GM21515 (cell line): ENCODE data around the gene RIF1.
"Not testable (repeated sequence)": the region's sequence is repeated elsewhere in the genome, so short reads cannot be mapped to it uniquely, and the experiment has no call there.

Experiments used
- ATAC-seq: cut with Tn5 transposase; IDR thresholded peaks from one replicate; pipeline ENCODE4 v1.9.1; 2021; ENCODE audit not compliant: unreplicated experiment

RIF1 gene

DNA sequence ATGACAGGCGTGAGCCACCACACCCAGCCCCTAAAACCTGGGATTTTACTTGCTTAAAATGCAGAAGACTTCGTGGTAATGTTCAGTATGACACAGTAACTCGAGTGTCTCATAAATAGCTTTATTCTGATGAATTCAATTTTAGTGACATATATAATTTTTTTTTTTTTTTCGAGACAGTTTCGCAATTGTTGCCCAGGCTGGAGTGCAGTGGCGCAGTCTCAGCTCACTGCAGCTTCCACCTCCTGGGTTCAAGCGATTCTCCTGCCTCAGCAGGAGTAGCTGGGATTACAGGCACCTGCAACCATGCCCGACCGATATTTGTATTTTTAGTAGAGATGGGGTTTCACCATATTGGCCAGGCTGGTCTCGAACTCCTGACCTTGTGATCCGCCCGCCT, 12.0 kb downstream of the RIF1 start:
- not testable (repeated sequence) for ATAC-seq

DNA sequence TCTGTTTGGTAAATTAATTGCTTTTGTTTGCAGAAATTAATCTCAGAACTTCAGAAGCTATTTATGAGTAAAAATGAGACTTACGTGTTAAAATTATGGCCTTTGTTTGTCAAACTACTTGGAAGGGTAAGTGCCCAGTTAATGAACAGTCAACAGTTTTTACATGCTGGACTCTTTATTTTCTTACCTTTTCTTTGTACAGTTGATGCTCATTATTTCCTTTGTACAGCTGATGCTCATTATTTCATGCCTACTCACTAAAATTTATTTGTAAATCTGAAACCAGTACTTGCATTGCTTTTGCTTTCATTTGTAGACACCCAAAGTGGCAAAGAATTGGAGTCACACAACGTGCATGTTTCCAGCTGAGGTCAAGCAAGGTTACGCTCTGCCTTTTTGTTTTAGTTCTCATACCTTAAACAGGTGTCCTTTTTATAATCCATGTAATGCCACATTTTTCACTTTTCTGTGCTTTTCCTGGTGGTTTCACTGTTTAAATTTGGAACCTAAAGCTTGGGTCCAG, 13.3 kb downstream of the RIF1 start:
- peak; percentile 76 for ATAC-seq

DNA sequence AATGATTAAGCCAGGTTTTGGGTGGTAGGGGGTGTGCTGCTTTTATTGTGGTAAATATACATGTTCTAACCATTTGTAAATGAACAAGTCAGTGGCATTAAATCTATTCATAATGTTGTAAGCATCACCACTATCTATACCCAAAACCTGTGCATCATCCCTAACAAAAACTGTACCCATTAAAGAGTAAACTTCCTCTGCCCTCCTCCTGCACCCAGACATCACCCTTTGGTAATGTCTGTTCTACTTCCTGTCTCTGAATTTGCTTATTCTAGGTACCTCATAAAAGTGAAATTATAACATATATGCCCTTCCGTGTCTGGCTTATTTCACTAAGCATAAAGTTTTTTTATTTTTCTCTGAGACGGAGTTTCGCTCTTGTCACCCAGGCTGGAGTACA, 14.1 kb downstream of the RIF1 start:
- ATAC-seq, result no peak

DNA sequence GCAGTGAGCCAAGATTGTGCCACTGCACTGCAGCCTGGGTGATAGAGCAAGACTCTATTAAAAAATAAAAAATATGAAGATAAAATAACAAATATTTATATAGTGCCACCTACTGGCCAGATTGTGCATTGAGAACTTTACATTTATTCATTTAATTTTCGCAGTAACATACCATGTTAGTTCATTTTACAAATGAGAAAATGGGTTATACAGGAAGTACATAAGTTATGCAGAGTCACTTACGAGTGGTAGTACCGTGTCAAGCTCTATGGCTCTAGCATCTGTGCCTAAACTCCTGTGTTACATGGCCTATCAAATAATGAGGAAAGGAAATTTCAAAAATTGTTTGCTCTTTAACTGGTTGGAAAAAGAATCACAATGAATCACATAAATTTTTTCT, 27.9 kb downstream of the RIF1 start:
- ATAC-seq, result no peak

DNA sequence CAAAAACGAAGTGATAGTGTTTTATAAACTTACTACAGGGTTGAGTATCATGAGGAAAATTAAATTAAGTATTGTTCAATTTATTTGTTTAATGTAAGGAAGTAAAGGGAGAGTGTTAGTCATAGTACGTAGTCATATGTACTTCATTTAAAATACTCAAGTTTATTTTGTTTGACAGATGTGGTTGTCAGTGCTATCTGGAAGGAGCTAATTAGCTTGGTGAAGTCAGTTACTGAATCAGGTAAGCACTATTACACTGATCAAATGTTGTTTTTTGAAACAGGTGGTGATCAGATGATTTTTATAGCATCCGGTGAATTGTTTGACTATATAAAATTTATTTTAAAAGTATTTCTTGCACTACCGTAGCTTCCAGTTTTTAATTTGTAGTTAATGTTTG, 28.8 kb downstream of the RIF1 start:
- no peak for ATAC-seq

DNA sequence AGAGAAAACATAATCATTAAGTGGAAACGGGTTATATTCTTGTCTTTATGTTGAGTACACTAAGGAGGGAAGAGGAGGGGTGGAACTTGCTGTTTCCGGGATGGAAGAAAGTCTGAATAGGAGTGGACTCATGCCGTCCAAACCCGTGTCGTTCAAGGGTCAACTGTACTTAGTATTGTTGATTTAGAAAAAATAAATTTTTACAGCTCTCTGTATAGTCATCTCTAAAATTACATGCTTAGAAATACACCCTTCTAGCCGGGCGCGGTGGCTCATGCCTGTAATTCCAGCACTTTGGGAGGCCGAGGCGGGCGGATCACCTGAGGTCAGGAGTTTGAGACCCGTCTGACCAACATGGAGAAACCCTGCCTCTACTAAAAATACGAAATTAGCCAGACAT, 29.4 kb downstream of the RIF1 start:
- no peak for ATAC-seq

DNA sequence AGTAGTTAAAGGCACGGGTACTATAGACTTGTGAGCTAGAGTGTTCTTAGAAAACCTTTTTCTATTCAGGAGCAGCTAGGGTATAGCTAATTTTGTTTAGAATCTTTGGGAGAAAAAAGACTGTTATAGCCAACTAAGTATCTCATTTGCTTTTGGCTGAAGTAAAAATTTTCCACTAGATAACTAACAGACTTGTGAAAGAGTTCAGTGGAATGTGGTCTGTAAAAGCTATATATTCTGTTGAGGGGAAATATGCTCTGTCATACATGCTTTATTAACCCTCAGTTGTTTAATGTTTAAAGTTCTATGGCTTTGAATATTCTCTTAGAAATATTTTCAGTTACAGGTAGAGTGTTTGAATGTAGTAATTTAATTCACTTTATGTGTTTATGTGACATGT, 49.7 kb downstream of the RIF1 start:
- no peak for ATAC-seq

DNA sequence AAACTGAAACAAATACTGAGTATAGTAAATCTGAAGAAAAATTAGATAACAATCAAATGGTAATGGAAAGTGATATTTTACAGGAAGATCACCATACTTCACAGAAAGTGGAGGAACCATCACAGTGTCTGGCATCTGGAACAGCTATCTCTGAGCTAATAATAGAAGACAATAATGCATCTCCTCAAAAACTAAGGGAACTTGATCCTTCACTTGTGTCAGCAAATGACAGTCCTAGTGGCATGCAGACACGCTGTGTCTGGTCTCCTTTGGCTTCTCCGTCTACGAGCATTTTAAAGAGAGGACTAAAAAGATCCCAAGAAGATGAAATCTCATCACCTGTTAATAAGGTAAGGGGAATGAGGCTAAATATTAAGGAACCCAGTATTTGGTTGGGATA, 56.1 kb downstream of the RIF1 start:
- no peak for ATAC-seq

DNA sequence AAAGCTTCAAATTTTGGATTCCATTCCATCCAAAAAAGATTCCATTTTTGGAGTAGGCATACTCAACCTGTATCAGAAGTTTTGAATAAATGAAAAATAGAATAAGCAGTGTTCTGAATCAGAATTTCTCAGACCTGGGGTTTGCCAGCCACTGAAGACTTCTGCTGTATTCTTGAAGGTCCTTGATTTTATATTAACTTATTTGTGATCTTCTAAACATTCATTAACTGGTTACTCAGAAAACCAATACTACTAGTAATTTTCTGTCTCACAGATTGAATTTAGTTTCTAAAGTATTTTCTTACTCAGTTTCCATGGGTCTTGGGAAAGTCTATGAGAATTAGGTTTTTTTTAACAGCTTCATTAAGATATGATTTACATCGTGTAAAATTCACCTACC, 60.9 kb downstream of the RIF1 start:
- no peak for ATAC-seq

DNA sequence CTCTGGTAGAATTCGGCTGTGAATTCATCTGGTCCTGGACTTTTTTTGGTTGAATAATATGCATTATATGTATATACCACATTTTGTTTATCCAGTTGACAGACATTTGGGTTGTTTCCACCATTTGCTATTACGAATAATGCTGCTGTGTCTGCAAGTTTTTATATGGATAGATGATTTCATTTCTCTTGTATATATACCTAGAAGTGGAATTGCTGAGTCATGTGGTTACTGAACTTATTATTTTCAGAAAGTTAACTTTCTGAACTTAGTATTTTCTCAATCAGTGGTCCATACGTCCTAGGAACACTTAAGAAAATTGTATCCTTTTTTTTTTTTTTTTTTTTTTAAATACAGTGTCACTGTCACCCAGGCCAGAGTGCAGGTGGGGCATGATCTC, 63.3 kb downstream of the RIF1 start:
- ATAC-seq, result no peak

DNA sequence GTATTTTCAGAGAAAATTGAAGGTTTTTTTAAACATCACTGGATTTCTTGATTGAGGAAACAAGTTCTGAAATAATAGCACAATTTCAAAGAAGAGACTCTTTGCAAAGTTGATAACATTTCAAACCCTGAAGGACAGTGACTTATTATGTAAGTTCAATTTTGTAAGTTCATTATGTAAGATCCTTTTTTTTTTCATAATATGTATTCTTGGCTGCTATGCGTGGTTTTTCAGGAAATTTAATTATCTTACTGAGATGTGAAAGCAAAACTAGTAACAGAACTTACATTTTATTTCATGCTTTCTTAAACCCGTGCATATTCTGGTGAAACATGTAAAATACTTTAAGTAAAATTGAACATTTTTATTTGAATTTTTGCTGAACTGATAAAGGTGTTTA, 65.4 kb downstream of the RIF1 start:
- ATAC-seq, result no peak

DNA sequence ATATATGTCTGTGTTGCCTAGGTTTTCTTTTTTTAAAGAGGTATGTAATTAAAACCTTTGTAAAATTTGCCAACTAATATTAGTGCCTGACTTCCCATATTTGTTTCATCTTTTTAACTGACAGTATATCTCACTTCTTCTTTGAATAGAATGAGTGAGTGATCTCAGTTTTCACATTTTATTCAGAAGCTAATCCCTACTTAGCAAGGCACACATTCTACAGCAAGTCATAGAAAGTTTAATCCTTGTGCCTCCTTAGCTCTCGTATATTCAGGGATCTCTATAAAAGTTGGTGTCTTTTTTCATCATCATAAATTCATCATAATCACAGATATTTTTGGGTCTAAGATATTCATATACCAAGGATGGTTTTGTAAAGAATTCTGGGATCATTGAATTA, 66.6 kb downstream of the RIF1 start:
- ATAC-seq, result no peak

DNA sequence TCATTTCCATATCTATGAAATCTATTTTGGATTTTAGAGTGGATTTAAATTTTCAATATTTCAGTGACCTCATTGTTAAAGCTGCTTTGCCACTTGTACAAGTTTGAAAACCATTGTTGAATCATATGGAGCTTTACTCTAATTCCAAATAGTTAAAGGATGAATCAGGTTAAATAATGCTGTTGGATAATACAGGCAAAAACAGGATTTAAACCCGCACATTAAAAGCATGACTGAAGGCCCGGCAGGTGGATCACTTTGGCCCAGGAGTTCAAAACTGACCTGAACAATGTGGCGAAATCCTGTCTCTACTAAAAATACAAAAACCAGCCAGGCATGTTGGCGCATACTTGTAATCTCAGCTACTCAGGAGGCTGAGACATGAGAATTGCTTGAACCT, 68.3 kb downstream of the RIF1 start:
- ATAC-seq, result no peak

DNA sequence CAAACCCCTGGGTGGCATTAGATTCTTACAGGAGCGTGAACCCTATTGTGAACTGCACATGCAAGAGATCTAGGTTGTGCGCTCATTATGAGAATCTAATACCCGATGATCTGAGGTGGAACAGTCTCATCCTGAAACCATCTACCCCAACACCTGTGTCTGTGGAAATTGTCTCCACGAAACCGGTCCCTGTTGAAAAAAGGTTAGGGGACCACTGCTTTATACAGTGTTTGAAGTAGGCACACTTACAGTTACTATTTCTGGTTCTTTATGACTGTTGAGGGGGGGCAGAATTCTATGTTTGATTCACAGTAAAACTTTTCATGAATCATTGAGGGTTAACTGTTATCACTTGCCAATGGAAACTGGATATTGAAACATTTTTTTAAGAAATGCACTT, 72.0 kb downstream of the RIF1 start:
- ATAC-seq, result no peak

DNA sequence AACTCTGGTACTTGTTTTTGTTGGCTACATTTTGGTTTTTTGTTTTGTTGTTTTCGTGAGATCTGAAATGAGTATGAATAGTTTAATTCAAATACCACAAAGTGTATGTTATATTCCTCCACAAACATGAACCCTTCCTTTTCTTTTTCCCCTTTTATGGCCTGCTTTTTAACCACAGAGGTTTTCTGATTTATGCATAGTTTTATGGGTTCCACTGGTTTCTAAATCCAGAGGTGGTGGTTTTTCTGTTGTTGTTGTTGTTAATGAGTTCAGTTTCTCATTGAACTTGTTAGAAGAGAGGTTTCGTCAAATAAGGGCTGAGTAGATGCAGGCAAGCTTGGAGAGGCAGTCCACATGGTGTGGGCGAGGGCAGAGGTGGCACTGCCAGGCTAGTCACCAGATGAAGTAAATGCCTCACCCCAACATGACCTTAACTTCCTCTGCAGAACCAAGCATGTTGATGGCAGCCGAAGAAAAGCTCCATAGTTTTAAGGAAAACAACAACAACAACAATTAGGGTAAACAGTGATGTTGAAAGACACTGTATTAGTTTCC, 72.5 kb downstream of the RIF1 start:
- ATAC-seq, result no peak

DNA sequence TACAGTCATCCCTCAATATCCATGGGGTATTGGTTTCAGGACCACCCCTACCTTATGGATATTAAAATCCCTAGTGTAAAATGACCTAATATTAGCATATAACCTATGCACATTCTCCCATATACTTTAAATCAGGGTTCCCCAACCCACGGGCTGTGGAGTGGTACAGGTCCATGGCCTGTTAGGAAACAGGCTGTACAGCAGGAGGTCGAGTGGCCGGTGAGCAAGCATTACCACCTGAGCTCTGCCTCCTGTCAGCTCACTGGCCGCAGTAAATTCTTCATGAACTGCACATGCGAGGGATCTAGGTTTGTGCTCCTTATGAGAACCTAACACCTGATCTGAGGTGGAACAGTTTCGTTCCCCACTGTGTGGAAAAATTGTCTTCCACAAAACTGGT, 73.8 kb downstream of the RIF1 start:
- ATAC-seq, result no peak

DNA sequence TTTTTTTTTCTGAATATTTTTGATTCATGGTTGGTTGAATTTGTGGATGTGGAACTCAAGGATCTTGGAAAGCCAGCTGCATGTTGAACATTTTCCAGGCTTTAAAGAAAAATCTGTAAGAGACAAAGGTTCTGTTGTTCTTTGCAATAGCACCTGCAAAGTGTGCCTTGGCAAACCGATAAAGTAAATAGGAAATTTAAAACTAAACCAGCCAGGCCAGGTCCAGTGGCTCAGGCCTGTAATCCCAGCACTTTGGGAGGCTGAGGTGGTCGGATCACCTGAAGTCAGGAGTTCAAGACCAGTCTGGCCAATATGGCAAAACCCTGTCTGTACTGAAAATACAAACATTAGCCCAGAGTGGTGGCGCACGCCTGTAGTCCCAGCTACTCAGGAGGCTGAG, 74.4 kb downstream of the RIF1 start:
- ATAC-seq, result no peak

DNA sequence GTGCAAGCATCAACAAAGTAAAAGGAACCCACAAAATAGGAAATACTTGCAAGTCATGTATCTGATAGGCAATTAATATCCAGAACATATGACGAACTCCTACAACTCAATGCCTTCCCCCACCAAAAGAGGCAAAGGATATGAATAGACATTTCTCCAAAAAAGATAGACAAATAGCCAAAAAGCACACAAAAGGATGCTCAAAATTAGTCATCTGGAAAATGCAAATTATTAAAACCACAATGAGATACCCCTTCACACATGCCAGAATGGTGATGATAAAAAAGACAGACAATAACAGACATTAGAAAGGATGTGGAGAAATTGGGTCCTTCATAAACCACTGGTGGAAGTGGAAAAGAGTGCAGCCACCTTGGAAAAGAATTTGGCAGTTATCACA, 76.4 kb downstream of the RIF1 start:
- ATAC-seq, result no peak

DNA sequence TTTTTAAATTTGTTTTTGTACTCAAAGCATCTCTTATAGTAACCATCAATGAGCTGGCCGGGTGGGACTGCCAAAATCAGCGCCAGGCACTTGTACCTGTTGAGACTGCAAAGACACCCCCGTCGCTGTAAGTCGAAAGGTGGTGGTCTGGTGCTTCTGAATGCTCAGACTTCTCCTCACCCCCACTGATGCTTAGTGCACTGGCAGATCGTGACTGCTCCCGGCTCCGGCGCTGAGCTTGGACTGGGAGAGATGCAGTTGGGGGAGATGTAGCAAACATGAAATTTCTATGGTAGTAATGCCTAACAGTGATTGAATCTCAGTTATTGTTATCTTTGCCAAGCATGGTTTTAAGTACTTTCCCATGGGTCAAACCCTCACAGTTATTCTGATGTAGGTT, 80.6 kb downstream of the RIF1 start:
- ATAC-seq, result no peak

DNA sequence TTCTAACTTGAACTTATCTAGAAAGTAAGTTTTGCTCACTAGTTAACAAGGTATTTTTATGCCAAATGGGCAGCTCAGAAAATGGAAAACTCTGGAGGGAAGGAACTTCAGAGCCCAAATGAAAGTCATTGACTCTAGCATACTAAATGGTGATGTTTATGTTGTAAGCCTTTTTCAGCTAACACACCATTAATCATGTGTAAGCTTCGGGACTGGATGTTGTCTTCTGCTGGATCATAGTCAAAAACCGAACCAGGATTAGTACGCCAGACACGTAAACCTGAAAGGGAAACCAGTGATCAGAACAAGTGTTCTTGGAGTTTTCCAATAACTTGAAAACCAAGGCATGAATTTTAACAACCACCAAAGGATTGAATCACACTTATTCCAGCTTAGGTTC, 81.8 kb downstream of the RIF1 start:
- no peak for ATAC-seq

DNA sequence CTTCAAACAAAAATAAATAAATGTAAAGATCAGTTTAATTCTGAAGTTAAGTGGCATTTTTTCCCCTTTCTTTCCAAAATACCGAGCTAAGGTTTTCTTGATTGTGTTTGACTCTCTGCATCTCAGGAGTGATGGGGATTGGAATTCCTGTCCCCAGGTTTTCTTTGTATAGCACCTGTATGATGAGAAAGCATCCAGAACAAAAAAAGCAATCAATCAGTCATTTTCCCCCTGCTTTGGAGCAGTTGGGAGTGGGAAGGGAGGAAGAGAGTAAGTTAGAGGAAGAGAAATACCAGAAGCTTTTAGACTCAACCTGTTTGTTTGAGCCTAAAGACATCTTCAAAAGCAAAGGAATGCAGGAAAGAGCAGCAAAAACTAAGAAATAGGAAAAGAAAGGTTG, 88.5 kb downstream of the RIF1 start:
- ATAC-seq, result no peak

DNA sequence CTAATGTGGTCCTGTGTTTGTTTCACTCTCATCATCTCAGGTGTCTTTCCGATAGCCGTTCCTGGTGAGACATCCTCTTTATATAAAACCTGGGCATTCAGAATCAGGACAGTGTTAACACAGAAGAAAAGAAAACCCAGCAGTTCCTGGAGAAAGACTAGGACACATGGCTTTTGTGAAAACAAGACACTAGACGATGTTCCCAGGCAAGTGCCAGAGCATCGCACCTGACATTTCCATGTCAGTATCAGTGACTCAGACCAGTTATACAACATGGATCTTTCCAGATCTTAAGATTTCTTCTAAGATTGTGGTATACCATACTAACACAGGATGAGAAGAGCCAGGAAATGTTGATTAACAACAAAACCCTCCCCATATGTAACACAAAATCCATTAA, 96.5 kb downstream of the RIF1 start:
- no peak for ATAC-seq

DNA sequence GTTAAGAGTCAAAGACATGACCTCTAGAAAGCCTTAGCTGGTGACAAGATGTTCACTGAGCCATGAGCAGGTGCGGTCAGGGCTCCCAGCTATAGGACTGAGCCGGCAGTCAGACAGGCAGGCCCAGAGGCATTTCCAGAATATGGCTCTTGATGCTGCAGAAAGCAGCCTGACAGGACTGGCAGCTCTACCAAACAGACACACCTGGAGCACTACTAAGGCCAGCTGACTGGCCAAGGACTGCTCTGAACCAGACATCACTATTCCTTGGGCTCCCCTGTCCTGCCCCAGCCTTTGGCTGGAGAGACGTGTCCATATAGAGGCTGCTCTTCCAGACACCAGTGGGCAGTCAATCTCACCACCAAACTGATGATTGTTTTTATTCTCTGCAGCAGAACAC, 98.8 kb downstream of the RIF1 start:
- ATAC-seq, result no peak

DNA sequence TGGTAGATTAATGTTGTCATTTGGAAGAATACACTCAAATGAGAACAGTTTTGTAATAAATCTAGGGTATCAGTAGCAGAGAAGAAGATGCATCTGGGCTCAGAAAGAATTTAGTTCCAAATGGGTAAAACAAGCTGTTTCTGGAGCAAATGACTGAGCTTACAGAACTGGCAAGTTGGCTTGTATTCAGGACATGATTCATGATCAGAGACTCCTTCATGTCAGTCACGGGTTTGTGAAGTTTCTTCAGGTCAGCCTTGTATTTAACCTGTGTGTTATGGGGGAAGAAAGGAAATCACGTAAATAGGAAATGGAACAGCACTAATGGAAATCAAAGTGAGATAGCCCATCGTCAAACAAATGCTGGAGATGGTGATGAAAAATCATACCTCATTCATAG, 109.1 kb downstream of the RIF1 start:
- no peak for ATAC-seq
